T-helper 17 cell (primary cell): Measurements from ENCODE around the gene SPATA25. TPM values are rescaled to one million over a fixed set of nuclear protein-coding genes. Genes with fewer than 3 reads are reported as not detected.
A peak's percentile ranks its signal among the peaks of the same experiment; 100 is the strongest.

ENCODE experiments used
- ATAC-seq: fragments of 150-1000 bp; cut with Tn5 transposase; 2 replicates; pipeline ENCODE4 v1.10.0; 2021; ENCODE audit warnings: mild to moderate bottlenecking, moderate library complexity
- DNase-seq, 3 donors: peaks; one replicate each; pipeline versions ENCODE4 v3.0.0 to v3.0.0-alpha.2; 2020 to 2021
- H3K9me3 ChIP-seq: one replicate; pipeline ENCODE4 v1.7.0; 2013; ENCODE audit warnings: low read length, mild to moderate bottlenecking; ENCODE audit not compliant: control insufficient read depth, poor library complexity, severe bottlenecking
- H3K27ac Mint-ChIP-seq: one replicate; pipeline ENCODE4 v1.8.0; 2022; ENCODE audit warnings: mild to moderate bottlenecking, moderate library complexity, mixed read lengths
- H3K27me3 Mint-ChIP-seq: one replicate; pipeline ENCODE4 v1.8.0; 2022; ENCODE audit warnings: mixed read lengths
- H3K36me3 Mint-ChIP-seq: one replicate; pipeline ENCODE4 v1.8.0; 2022; ENCODE audit warnings: low read depth, mixed read lengths
- H3K4me1 Mint-ChIP-seq: one replicate; pipeline ENCODE4 v1.8.0; 2022; ENCODE audit warnings: mild to moderate bottlenecking, mixed read lengths
- H3K4me3 Mint-ChIP-seq: one replicate; pipeline ENCODE4 v1.8.0; 2022; ENCODE audit warnings: mild to moderate bottlenecking, moderate library complexity, mixed read lengths
- total RNA-seq, 4 donors: library from RNA in 2 of 4; stranded (reverse) in 2 of 4; gene quantifications; one replicate each; pipeline ENCODE4 v1.2.3 and lab custom pipeline; 2022 to 2026

Gene SPATA25
- total RNA-seq, 2 donors from 2014 or later, result 0.94 to 1.3 TPM

- peaks cover 37% of the 10 kb centered on the region for H3K4me1 Mint-ChIP-seq
- H3K4me3 Mint-ChIP-seq, result peak overlapping the region; percentile 26
- H3K27ac Mint-ChIP-seq, result no peak overlapping the region
- no peaks in the 10 kb centered on the region for H3K36me3 Mint-ChIP-seq
- H3K27me3 Mint-ChIP-seq, result no peaks in the 10 kb centered on the region
- no peaks in the 10 kb centered on the region for H3K9me3 ChIP-seq
- ATAC-seq (no peak), DNase-seq (no peak)
Observed at GRCh38 chr20:45860560-45861220, 26.7 kb downstream of the SPATA25 start.

GRCh38 chr20:45859916-45860315, 27.5 kb downstream of the SPATA25 start:
- Mint-ChIP-seq H3K4me1 (peaks cover 39% of the 10 kb centered on the region), H3K27ac (no peak overlapping the region), H3K27me3 (no peaks in the 10 kb centered on the region), H3K36me3 (no peaks in the 10 kb centered on the region), H3K4me3 (no peak overlapping the region)
- DNase-seq (no peak), ATAC-seq (no peak)
- H3K9me3 ChIP-seq, result no peaks in the 10 kb centered on the region

- H3K4me1 Mint-ChIP-seq, result peaks cover 41% of the 10 kb centered on the region
- no peak for DNase-seq
Observed at GRCh38 chr20:45857882-45858216, 29.6 kb downstream of the SPATA25 start.

GRCh38 chr20:45857114-45857881, 30.1 kb downstream of the SPATA25 start, which contains the start of the genes ACOT8 and ZSWIM3:
Gene ACOT8 (minus strand): TSS chr20:45857392. CDS start chr20:45857315, 77 bp downstream.
Gene ZSWIM3 (plus strand): TSS chr20:45857614. CDS start chr20:45857826, 212 bp downstream.
- H3K27me3 Mint-ChIP-seq, result no peaks in the 10 kb centered on the region
- peaks cover 41% of the 10 kb centered on the region for H3K4me1 Mint-ChIP-seq
- DNase-seq (peak; percentile 68 to 84 (median 82)), ATAC-seq (peak; percentile 98)
- no peaks in the 10 kb centered on the region for H3K9me3 ChIP-seq
- peak within 1 kb of the TSS; percentile 96 for H3K27ac Mint-ChIP-seq
- peak within 1 kb of the TSS; percentile 97 for H3K4me3 Mint-ChIP-seq
- H3K36me3 Mint-ChIP-seq, result no peaks in the 10 kb centered on the region

More at GRCh38 chr20:45857882-45858216, 29.6 kb downstream of the SPATA25 start:
- H3K9me3 ChIP-seq, result no peaks in the 10 kb centered on the region
- H3K27ac Mint-ChIP-seq, result peak overlapping the region; percentile 96
- H3K27me3 Mint-ChIP-seq, result no peaks in the 10 kb centered on the region
- peak; percentile 8 for ATAC-seq
- H3K36me3 Mint-ChIP-seq, result no peaks in the 10 kb centered on the region
- H3K4me3 Mint-ChIP-seq, result peak overlapping the region; percentile 97

- ATAC-seq (no peak), DNase-seq (no peak)
- H3K9me3 ChIP-seq, result no peaks in the 10 kb centered on the region
- Mint-ChIP-seq H3K4me1 (peaks cover 27% of the 10 kb centered on the region), H3K27ac (no peak overlapping the region), H3K27me3 (no peaks in the 10 kb centered on the region), H3K4me3 (no peak overlapping the region), H3K36me3 (no peaks in the 10 kb centered on the region)
Observed at GRCh38 chr20:45853484-45853883, 33.9 kb downstream of the SPATA25 start.

GRCh38 chr20:45852326-45852725, 35.1 kb downstream of the SPATA25 start:
- no peak overlapping the region for H3K27ac Mint-ChIP-seq
- H3K27me3 Mint-ChIP-seq, result no peaks in the 10 kb centered on the region
- DNase-seq (no peak), ATAC-seq (no peak)
- peaks cover 17% of the 10 kb centered on the region for H3K4me1 Mint-ChIP-seq
- no peak overlapping the region for H3K4me3 Mint-ChIP-seq
- H3K9me3 ChIP-seq, result no peaks in the 10 kb centered on the region
- no peaks in the 10 kb centered on the region for H3K36me3 Mint-ChIP-seq

- DNase-seq (no peak), ATAC-seq (no peak)
- H3K4me3 Mint-ChIP-seq, result no peak overlapping the region
- H3K36me3 Mint-ChIP-seq, result no peaks in the 10 kb centered on the region
- H3K9me3 ChIP-seq, result no peaks in the 10 kb centered on the region
- H3K27ac Mint-ChIP-seq, result no peak overlapping the region
- no peaks in the 10 kb centered on the region for H3K27me3 Mint-ChIP-seq
- H3K4me1 Mint-ChIP-seq, result peaks cover 14% of the 10 kb centered on the region
Observed at GRCh38 chr20:45851501-45851900, 35.9 kb downstream of the SPATA25 start.

- H3K4me1 Mint-ChIP-seq, result peaks cover 10% of the 10 kb centered on the region
- H3K36me3 Mint-ChIP-seq, result no peaks in the 10 kb centered on the region
- H3K4me3 Mint-ChIP-seq, result no peak overlapping the region
- DNase-seq, result no peak
- ATAC-seq, result no peak
- no peaks in the 10 kb centered on the region for H3K27me3 Mint-ChIP-seq
- no peak overlapping the region for H3K27ac Mint-ChIP-seq
- H3K9me3 ChIP-seq, result no peaks in the 10 kb centered on the region
Observed at GRCh38 chr20:45850926-45851325, 36.5 kb downstream of the SPATA25 start.

- Mint-ChIP-seq H3K4me3 (no peak overlapping the region), H3K36me3 (no peaks in the 10 kb centered on the region), H3K4me1 (peaks cover 8% of the 10 kb centered on the region), H3K27me3 (no peaks in the 10 kb centered on the region), H3K27ac (peak overlapping the region; percentile 69)
- ATAC-seq, result no peak
- H3K9me3 ChIP-seq, result no peaks in the 10 kb centered on the region
- no peak for DNase-seq
Observed at GRCh38 chr20:45850238-45850637, 37.2 kb downstream of the SPATA25 start.

- Mint-ChIP-seq H3K36me3 (peaks cover 5% of the 10 kb centered on the region), H3K4me1 (peaks cover 4% of the 10 kb centered on the region)
- no peak for ATAC-seq
Observed at GRCh38 chr20:45848969-45849582, 38.3 kb downstream of the SPATA25 start.

GRCh38 chr20:45848421-45848820, 39.0 kb downstream of the SPATA25 start:
- Mint-ChIP-seq H3K27ac (no peak overlapping the region), H3K4me3 (no peak overlapping the region), H3K27me3 (no peaks in the 10 kb centered on the region), H3K36me3 (peaks cover 5% of the 10 kb centered on the region), H3K4me1 (peaks cover 3% of the 10 kb centered on the region)
- H3K9me3 ChIP-seq, result no peaks in the 10 kb centered on the region
- ATAC-seq (no peak), DNase-seq (no peak)

More at GRCh38 chr20:45848969-45849582, 38.3 kb downstream of the SPATA25 start:
- no peaks in the 10 kb centered on the region for H3K9me3 ChIP-seq
- no peak overlapping the region for H3K4me3 Mint-ChIP-seq
- no peaks in the 10 kb centered on the region for H3K27me3 Mint-ChIP-seq
- DNase-seq, result no peak
- peak overlapping the region; percentile 69 for H3K27ac Mint-ChIP-seq

- Mint-ChIP-seq H3K36me3 (peaks cover 5% of the 10 kb centered on the region), H3K27ac (no peak overlapping the region), H3K4me3 (no peak overlapping the region), H3K4me1 (peaks cover 2% of the 10 kb centered on the region), H3K27me3 (no peaks in the 10 kb centered on the region)
- no peak for ATAC-seq
- no peaks in the 10 kb centered on the region for H3K9me3 ChIP-seq
- no peak for DNase-seq
Observed at GRCh38 chr20:45845452-45845851, 42.0 kb downstream of the SPATA25 start.

GRCh38 chr20:45843506-45843905, 43.9 kb downstream of the SPATA25 start:
- Mint-ChIP-seq H3K27me3 (no peaks in the 10 kb centered on the region), H3K27ac (no peak overlapping the region), H3K36me3 (peaks cover 5% of the 10 kb centered on the region), H3K4me1 (peaks cover 2% of the 10 kb centered on the region), H3K4me3 (no peak overlapping the region)
- no peak for DNase-seq
- ATAC-seq, result no peak
- no peaks in the 10 kb centered on the region for H3K9me3 ChIP-seq
